Mesenchymal stem cell (in vitro differentiated cells and primary cell): ENCODE data around the gene SLC35G3.

Experiments
- DNase-seq: peaks from one replicate; pipeline ENCODE4 v3.0.0-alpha.2; 2013
- H2AFZ ChIP-seq: one replicate; pipeline ENCODE4 v1.6.1; 2013; ENCODE audit warnings: low read depth, mild to moderate bottlenecking, control low read depth, inconsistent platforms, low read length, moderate library complexity
- H2AK5ac ChIP-seq: 2 replicates; pipeline ENCODE4 v1.6.1; 2013; ENCODE audit warnings: low read length, moderate library complexity, mild to moderate bottlenecking, inconsistent platforms; ENCODE audit not compliant: severe bottlenecking
- H2BK120ac ChIP-seq: one replicate; pipeline ENCODE4 v1.6.1; 2013; ENCODE audit warnings: low read depth, mild to moderate bottlenecking, inconsistent platforms, low read length, moderate library complexity
- H2BK12ac ChIP-seq, 2 experiments: one replicate each; pipeline ENCODE4 v1.6.1; 2013; ENCODE audit warnings: inconsistent platforms in 2 of 2, low read length in 2 of 2, mild to moderate bottlenecking in 2 of 2, moderate library complexity in 2 of 2, control low read depth in 1 of 2
- H2BK15ac ChIP-seq: one replicate; pipeline ENCODE4 v1.6.1; 2013; ENCODE audit warnings: mild to moderate bottlenecking, low read depth, inconsistent platforms; ENCODE audit not compliant: poor library complexity, severe bottlenecking
- H2BK5ac ChIP-seq: 2 replicates; pipeline ENCODE4 v1.6.1; 2013; ENCODE audit warnings: low read depth, mild to moderate bottlenecking, low read length, control low read depth, inconsistent platforms; ENCODE audit not compliant: poor library complexity, severe bottlenecking
- H3K14ac ChIP-seq, 2 experiments: one replicate each; pipeline ENCODE4 v1.6.1; 2013; ENCODE audit warnings: inconsistent platforms in 2 of 2, low read length in 2 of 2, control low read depth in 1 of 2, mild to moderate bottlenecking in 1 of 2, moderate library complexity in 1 of 2
- H3K18ac ChIP-seq, 2 experiments: one replicate each; pipeline ENCODE4 v1.6.1; 2013; ENCODE audit warnings: inconsistent platforms in 2 of 2, low read length in 2 of 2, control low read depth in 1 of 2, low read depth in 1 of 2, mild to moderate bottlenecking in 1 of 2
- H3K23ac ChIP-seq, 2 experiments: one replicate each; pipeline ENCODE4 v1.6.1; 2013; ENCODE audit warnings: inconsistent platforms in 2 of 2, low read length in 2 of 2, mild to moderate bottlenecking in 2 of 2, moderate library complexity in 2 of 2, control low read depth in 1 of 2
- H3K27ac ChIP-seq: 2 replicates; pipeline ENCODE4 v1.5.1; 2013; ENCODE audit warnings: mild to moderate bottlenecking, moderate library complexity, low read length, control low read depth, inconsistent platforms; ENCODE audit not compliant: poor library complexity, severe bottlenecking
- H3K27me3 ChIP-seq, 2 experiments: 2 replicates each; pipeline versions ENCODE4 v1.6.1 to v1.7.0; 2013; ENCODE audit warnings: low read length in 2 of 2, mild to moderate bottlenecking in 2 of 2, moderate library complexity in 2 of 2, control low read depth in 1 of 2, inconsistent platforms in 1 of 2; ENCODE audit not compliant: control insufficient read depth in 1 of 2, insufficient read depth in 1 of 2
- H3K36me3 ChIP-seq, 2 experiments: 2 replicates each; pipeline versions ENCODE4 v1.6.1 to v1.7.0; 2013; ENCODE audit warnings: low read length in 2 of 2, control low read depth in 1 of 2, inconsistent platforms in 1 of 2, low read depth in 1 of 2, mild to moderate bottlenecking in 1 of 2; ENCODE audit not compliant: insufficient read depth in 2 of 2, control insufficient read depth in 1 of 2
- H3K4ac ChIP-seq, 2 experiments: one replicate each; pipeline ENCODE4 v1.6.1; 2013; ENCODE audit warnings: inconsistent platforms in 2 of 2, low read length in 2 of 2, mild to moderate bottlenecking in 2 of 2, moderate library complexity in 2 of 2, control low read depth in 1 of 2, low read depth in 1 of 2
- H3K4me1 ChIP-seq: 2 replicates; pipeline ENCODE4 v1.6.1; 2013; ENCODE audit warnings: low read depth, low read length, control low read depth; ENCODE audit not compliant: control insufficient read depth, insufficient read depth
- H3K4me2 ChIP-seq: 2 replicates; pipeline ENCODE4 v1.6.1; 2013; ENCODE audit warnings: low read length, mild to moderate bottlenecking, inconsistent platforms; ENCODE audit not compliant: poor library complexity, severe bottlenecking
- H3K4me3 ChIP-seq, 2 experiments: 2 replicates each; pipeline versions ENCODE4 v1.5.1 to v1.7.0; 2013; ENCODE audit warnings: low read length in 2 of 2, mild to moderate bottlenecking in 2 of 2, control low read depth in 1 of 2, low read depth in 1 of 2; ENCODE audit not compliant: insufficient read depth in 1 of 2
- H3K79me1 ChIP-seq: replicated peaks from 2 replicates; pipeline ENCODE4 v1.6.1; 2013; ENCODE audit warnings: mild to moderate bottlenecking, control low read depth, low read length, inconsistent platforms; ENCODE audit not compliant: poor library complexity, severe bottlenecking
- H3K9ac ChIP-seq: 2 replicates; pipeline ENCODE4 v1.7.0; 2013; ENCODE audit warnings: mild to moderate bottlenecking, low read length, moderate library complexity
- H3K9me3 ChIP-seq: 2 replicates; pipeline ENCODE4 v1.7.0; 2013; ENCODE audit warnings: mild to moderate bottlenecking, low read length; ENCODE audit not compliant: control insufficient read depth
- H4K8ac ChIP-seq: one replicate; pipeline ENCODE4 v1.6.1; 2013; ENCODE audit warnings: inconsistent platforms, mild to moderate bottlenecking, low read length, moderate library complexity
- H4K91ac ChIP-seq: one replicate; pipeline ENCODE4 v1.6.1; 2013; ENCODE audit warnings: mild to moderate bottlenecking, low read length, inconsistent platforms
- WGBS: methylation state at CpG from one replicate; pipeline ENCODE4 v1.1.7; 2013; ENCODE audit warnings: mixed read lengths; 5-methylcytosine and 5-hydroxymethylcytosine counted together

SLC35G3 gene

DNA sequence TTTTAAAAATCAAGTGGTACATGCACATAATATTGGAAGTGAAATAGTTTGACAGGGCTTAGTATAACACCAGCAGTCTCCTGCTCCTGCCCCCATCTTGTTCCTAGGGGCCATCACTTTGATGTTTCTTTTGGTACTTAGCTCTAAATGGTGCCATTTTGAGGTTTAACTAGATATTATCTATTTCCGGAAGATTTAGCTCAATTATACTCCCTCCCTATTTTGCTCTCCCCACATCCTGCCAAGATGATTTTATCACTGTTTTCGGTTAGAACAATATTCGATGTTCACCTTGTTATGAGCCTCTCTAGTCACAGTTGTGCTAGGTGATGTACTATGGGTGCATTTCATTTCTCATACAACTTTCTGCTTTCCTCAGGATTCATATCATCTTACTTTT, 20.0 kb upstream of the SLC35G3 start:
- no peak overlapping the region for H2BK5ac ChIP-seq
- H3K4me1 ChIP-seq, result no peaks in the 10 kb centered on the region
- no peaks in the 10 kb centered on the region for H3K9me3 ChIP-seq
- no peaks in the 10 kb centered on the region for H3K36me3 ChIP-seq
- no peak overlapping the region for H3K14ac ChIP-seq
- no peak overlapping the region for H3K4me3 ChIP-seq
- no peak overlapping the region for H3K27ac ChIP-seq
- no peak overlapping the region for H2AFZ ChIP-seq
- H3K79me1 ChIP-seq, result no peaks in the 10 kb centered on the region
- H3K23ac ChIP-seq, result no peak overlapping the region
- WGBS, result no CpG with 5 or more reads among the region's 3 CpGs
- H2BK120ac ChIP-seq, result no peak overlapping the region
- DNase-seq, result no peak
- no peak overlapping the region for H3K4ac ChIP-seq
- no peak overlapping the region for H4K8ac ChIP-seq
- H3K27me3 ChIP-seq, result peaks cover 14 to 22% of the 10 kb centered on the region in 2 experiments
- no peak overlapping the region for H3K9ac ChIP-seq
- no peak overlapping the region for H3K18ac ChIP-seq
- no peak overlapping the region for H3K4me2 ChIP-seq
- no peak overlapping the region for H4K91ac ChIP-seq
- H2BK15ac ChIP-seq, result no peak overlapping the region
- no peak overlapping the region for H2BK12ac ChIP-seq
- no peak overlapping the region for H2AK5ac ChIP-seq

DNA sequence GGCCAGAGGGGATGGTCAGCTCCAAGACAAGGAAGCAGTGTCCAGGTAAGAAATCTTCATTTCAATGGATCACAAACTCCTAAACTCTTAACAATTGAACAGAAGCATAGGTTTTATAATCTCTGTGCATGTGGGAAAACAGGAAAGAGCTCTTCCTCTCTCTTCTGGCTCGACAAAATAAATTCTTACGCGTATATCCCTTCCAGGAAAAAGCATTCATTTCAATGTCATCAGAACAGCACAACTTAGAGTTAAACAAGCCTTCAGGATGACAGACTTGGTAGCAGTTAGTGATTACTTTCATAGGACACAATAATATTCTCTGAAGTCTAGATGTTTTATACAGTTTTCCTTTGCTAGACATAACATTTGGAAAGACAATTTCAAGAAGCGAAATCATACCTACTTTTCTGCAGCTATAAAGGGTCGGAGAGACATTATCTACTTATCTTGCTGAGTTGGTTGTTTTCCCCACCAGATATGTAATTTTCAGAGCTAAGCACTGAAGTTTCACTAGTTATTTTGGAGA, 19.3 kb upstream of the SLC35G3 start:
- H3K27ac ChIP-seq, result no peak overlapping the region
- no peak overlapping the region for H2BK5ac ChIP-seq
- H2BK15ac ChIP-seq, result no peak overlapping the region
- peaks cover 14 to 22% of the 10 kb centered on the region in 2 experiments for H3K27me3 ChIP-seq
- no peak overlapping the region for H4K91ac ChIP-seq
- no peak overlapping the region for H2AK5ac ChIP-seq
- no peak overlapping the region for H3K23ac ChIP-seq
- H3K14ac ChIP-seq, result no peak overlapping the region
- H2AFZ ChIP-seq, result no peak overlapping the region
- H3K36me3 ChIP-seq, result no peaks in the 10 kb centered on the region
- H2BK120ac ChIP-seq, result peak overlapping the region; percentile 15
- no peak overlapping the region for H3K4me3 ChIP-seq
- no peak overlapping the region for H2BK12ac ChIP-seq
- H3K9me3 ChIP-seq, result no peaks in the 10 kb centered on the region
- no peaks in the 10 kb centered on the region for H3K4me1 ChIP-seq
- DNase-seq, result no peak
- no peak overlapping the region for H3K18ac ChIP-seq
- WGBS, result 82% methylated on average over 5 of the region's 5 CpGs
- H4K8ac ChIP-seq, result no peak overlapping the region
- H3K79me1 ChIP-seq, result no peaks in the 10 kb centered on the region
- no peak overlapping the region for H3K9ac ChIP-seq
- H3K4me2 ChIP-seq, result no peak overlapping the region
- H3K4ac ChIP-seq, result no peak overlapping the region

DNA sequence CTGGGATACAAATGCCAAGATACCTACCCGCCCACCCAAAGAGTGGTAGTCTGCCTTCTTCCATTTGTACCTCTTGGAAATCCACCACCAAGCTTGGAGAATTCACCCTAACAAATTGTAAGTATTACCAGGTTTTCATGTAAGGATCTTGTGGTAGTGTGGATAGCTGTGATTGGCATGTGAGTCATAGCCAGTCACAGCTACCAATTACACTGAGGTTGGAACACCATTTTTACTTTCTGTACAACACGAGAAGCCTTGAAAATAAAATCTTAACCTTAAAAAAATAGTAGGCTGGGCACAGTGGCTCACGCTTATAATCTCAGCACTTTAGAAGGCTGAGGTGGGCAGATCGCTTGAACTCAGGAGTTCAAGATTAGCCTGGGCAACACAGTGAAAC, 18.5 kb upstream of the SLC35G3 start:
- no peak overlapping the region for H3K9ac ChIP-seq
- H2BK5ac ChIP-seq, result no peak overlapping the region
- no peak overlapping the region for H3K18ac ChIP-seq
- no peak overlapping the region for H2AFZ ChIP-seq
- H2AK5ac ChIP-seq, result no peak overlapping the region
- no peak overlapping the region for H2BK120ac ChIP-seq
- no peak overlapping the region for H3K23ac ChIP-seq
- no peak overlapping the region for H3K27ac ChIP-seq
- H3K4me1 ChIP-seq, result no peaks in the 10 kb centered on the region
- no peak overlapping the region for H3K4ac ChIP-seq
- H2BK12ac ChIP-seq, result no peak overlapping the region
- DNase-seq, result no peak
- H4K91ac ChIP-seq, result no peak overlapping the region
- H3K4me2 ChIP-seq, result no peak overlapping the region
- H3K36me3 ChIP-seq, result no peaks in the 10 kb centered on the region
- 90% methylated on average over 4 of the region's 4 CpGs for WGBS
- no peak overlapping the region for H3K14ac ChIP-seq
- H2BK15ac ChIP-seq, result no peak overlapping the region
- H3K79me1 ChIP-seq, result no peaks in the 10 kb centered on the region
- no peak overlapping the region for H3K4me3 ChIP-seq
- H3K27me3 ChIP-seq, result peaks cover 14 to 22% of the 10 kb centered on the region in 2 experiments
- no peak overlapping the region for H4K8ac ChIP-seq
- no peaks in the 10 kb centered on the region for H3K9me3 ChIP-seq

DNA sequence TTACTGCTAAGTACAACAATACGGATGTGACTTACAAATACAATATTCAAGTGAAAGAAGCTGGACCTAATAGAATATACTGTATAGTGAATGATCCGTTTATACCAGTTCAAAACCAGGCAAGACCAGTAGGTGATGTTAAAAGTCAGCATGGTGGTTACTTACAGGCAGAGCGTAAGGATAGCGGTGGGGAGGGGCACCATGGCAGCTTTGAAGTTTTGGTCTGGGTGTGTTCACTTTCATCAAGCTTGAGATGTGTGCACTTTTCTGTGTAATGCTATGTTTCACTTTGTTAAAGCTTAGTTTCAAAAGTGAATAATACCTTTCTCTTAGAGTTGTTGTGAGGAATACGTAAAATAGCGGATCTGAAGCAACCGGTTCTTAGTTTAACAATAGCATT, 16.5 kb upstream of the SLC35G3 start:
- Histone ChIP-seq H2BK5ac (no peak overlapping the region), H2BK120ac (no peak overlapping the region), H4K8ac (no peak overlapping the region), H3K4me3 (no peak overlapping the region), H3K18ac (no peak overlapping the region), H2BK12ac (no peak overlapping the region), H3K4ac (no peak overlapping the region), H3K27ac (no peak overlapping the region), H3K4me2 (no peak overlapping the region), H3K27me3 (peaks cover 10 to 16% of the 10 kb centered on the region in 2 experiments), H4K91ac (no peak overlapping the region), H3K4me1 (no peaks in the 10 kb centered on the region), H3K9ac (no peak overlapping the region), H3K36me3 (no peaks in the 10 kb centered on the region), H2AK5ac (no peak overlapping the region), H3K14ac (no peak overlapping the region), H3K23ac (no peak overlapping the region), H2BK15ac (no peak overlapping the region), H2AFZ (no peak overlapping the region), H3K9me3 (no peaks in the 10 kb centered on the region), H3K79me1 (no peaks in the 10 kb centered on the region)
- 91% methylated on average over 3 of the region's 7 CpGs for WGBS
- no peak for DNase-seq
